Fibroblast of skin of left quadriceps (primary cell): ENCODE measurements around the gene PLEKHA6.

ENCODE experiments used
- DNase-seq, 2 experiments: peaks; one replicate each; pipeline ENCODE4 v3.0.0-alpha.2; 2013; ENCODE audit warnings: low read depth in 2 of 2

Gene PLEKHA6

DNA sequence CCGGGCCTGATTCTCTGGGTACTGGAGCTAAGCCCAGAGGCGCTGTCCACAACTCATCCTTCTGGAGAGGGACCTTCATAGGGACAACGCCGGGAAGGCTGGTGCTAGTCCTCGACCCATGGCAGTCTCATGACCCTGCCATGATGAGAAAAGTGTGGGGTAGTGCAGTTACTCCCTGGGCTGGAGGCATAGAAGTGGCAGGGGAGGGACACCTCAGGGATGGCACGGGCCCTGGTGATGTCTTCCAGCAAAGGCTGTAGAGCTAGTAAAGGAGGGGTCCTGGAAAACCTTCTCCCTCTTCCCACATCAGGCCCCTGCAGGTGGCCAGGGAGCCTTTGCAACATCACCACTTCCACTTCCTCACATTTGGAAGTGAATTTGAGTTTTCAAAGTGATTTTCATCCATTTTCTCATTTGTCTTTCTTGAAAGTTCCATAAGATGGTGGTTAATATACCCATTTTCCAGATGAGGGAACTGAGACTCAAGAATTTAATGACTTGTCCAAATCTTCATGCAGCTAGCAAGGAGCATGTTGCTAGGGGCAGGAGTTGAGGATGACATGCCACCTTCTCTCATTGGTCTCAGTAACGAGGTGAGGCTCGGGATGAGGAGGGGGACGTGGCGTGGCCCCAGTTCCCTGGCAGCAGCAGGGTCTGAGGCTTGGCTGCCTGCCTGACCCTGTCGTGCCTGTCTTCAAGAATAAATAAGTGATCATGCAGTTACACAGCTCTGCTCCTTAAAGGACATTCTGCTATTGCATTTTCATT lies 142.7 kb downstream of the PLEKHA6 start:
- no peak for DNase-seq

DNA sequence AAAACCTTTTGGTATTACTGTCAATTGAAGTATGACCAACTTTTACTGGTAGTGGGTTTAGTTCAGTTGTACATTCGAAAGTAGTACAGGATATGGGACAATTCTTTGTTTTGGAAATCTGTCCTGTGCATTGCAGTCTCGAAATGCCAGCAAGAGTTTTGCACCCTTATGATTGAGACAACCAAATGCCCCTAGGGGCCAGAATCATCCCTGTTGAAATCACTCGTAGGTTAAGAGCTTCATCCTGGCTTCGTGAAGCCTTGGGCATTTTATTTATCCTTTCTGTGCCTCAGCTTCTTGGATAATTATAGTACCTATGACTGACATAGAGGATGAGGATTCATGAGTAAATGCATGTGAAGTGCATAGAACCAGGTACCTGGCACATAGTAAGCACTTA lies 143.5 kb downstream of the PLEKHA6 start:
- DNase-seq, result no peak

DNA sequence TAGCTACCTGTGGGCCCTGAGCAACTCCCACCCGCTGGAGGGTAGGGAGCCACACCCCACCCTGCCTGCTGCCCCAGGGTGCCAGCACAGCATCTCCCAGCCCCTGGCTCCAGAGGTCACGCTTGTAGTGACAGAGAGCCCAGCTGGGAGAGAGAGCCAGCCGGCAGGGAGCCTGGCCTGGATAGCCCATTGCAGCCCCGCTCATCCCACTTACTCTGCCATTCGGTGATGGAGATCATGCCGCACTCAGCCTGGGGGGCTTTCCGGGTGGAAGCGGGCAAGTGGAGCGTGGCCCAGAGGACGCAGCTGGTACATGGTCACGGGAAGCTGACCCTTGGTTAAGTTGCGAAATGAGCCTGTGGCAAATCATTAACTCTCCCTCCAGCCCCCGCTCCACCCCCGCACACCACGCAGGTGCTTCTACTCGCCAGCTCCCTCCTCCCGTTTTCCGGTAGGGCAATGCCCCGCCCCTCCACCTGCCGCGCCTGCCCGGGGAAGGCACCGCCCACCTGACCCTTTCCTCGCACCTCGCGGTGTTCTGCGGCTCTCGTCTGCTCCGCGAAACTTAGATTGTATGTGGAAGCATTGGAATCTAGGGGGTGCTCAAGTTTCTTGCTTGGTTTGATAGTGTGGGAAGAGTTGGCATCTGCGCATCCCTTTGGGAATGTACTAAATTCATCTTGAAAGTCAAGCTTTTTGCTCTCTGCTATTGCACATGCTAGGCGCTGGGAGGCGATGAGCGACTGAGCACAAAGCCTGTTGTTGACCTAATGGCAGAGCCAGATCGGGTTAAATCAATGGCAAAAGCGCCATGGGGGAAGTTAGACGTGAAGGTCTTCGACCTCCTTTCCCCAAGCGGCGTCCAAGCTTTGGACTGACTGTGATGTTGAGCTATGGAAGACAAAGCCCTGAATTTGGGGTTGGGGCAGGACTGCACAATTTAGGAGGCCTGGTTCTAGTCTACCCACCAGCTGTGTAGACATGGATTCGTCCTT lies 145.8 kb downstream of the PLEKHA6 start, which contains the start of gene GOLT1A:
TSS of gene GOLT1A (minus strand) at position 321 of the 995 bp plus-strand sequence. CDS start at position 239, 82 bp downstream.
- DNase-seq, result peak; percentile 54 to 65

DNA sequence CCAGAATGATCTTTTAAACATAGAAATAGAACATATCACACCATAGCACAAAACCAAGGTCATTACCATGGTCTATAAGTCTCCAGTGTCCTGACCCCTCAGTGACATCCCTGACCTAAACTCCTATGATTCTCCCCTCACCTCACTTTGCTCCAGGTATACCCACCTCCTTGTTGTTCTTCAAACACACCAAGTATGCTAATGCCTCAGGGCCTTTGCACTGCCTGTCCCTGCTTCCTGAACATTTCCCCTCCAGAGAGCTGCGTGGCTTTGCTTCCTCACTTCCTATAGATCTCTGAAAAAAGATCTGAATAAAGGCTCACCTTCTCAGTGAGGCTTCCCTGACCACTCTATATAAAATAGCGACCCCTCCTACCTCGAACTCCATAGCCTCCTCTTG lies 147.0 kb downstream of the PLEKHA6 start:
- DNase-seq, result no peak

DNA sequence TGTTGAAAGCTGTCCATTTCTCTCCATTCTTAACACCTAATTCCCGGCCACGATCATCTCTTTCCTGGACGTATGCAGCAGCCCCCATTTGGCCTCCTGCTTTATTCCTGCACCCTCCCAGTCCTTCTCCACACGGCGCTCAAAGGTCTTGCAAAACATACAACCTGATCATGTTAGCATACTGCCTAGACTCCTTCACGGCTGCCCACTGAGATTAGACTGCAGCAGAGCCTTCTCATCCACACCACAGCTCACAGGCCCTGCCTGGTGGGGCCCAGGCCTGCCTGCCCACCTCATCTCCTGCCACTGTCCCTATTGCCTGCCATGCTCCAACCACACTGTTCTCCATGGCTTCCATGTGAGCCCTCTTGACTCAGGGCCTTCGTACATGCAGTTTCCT lies 148.7 kb downstream of the PLEKHA6 start:
- DNase-seq, result no peak

DNA sequence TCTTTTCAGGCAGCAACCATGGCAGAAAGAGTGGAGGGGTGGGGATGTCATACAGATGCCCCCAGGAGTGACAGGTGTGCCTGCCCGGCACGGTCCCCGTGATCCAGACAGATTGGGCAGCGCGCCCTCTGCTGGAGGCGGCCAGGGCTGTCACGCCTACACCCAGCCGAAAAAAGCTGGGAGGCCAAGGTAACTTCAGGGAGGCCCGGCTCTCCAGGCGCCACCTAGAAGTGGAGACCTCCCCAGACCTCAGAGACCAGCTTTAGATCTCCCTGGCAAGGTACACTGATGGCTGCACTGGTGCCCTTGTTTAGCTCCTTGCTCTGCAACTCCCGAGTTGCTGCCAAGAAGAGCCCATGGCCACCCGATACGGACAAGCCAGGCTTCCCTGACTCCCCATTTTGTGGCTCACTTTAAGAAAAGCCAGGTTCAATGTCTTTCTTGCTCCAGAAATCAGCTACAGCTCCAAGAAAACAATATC lies 152.6 kb downstream of the PLEKHA6 start:
- DNase-seq, result no peak

DNA sequence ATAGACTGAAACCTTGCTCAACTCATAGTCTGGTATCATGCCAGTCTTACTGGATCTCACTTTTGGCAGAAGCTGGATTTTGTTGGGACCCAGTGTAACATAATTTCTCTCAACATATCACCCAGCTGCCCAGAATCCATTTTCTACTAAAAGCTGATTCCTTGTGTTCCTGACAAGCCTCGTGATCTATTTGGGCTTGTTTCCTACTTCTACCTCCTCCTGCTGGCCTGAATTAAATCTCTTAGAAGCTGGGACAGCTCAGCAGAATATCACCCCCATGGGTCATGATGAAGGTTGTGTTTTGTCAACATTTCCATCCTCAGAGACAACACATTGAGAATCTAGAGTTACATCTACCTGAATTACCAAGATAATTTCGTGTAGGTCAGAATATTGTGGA lies 153.6 kb downstream of the PLEKHA6 start:
- no peak for DNase-seq

DNA sequence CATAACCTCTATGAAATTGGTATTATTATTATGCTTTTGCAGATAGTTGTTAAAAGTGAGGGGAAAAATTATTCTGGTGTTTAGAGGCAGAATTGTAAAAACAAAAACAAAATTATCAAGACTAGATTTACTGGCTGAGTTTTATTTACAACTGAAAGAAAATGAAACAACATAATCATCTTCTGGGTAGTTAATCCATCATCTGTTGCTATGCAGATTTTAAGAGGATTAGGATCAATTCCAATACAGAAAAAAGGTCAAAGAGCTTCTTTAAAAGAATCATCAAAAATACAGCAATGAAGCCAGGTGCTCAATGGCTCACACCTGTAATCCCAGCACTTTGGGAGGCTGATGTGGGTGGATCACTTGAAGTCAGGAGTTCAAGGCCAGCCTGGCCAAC lies 154.2 kb downstream of the PLEKHA6 start:
- no peak for DNase-seq

DNA sequence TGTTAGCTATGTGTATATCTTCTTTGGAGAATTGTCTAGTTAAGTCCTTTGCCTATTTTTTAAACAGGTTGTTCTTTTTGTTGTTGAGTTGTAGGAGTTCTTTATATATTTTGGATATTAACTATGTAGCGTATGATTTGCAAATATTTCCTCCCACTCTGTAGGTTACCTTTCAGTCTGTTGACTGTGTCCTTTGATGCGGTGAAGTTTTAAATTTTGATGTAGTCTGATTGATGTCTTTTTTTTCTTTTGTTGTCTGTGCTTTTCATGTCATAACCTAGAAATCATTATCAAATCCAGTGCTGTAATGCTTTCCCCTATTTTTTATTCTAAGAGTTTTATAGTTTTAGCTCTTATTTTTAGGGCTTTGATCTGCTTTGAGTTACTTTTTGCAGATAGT lies 154.8 kb downstream of the PLEKHA6 start:
- DNase-seq, result no peak

DNA sequence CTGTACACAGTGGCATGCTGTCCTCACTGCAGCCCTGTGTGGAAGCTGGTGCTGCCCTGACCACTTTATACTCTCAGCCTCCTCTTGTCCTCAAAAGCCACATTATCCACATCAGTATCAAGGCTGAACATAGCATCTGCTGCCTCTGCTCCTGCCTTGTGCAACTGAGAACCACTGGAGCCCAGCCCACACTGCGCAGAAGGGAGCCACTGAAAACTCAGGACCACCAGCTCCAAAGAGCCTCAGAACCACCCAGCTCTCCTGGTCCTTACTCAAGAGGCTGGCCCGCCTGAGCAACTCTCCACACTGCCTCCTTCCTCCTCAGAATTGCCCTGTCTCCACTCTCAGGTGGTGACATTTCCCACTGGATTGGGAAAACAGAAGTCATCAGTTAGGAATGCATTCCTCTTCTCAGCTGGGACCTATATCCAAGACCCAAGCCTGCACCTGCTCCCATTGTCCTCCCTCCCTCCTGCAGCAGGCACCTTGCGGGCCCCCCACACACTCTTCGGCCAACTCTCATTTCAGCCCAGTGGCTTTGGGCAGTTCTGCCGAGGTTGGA lies 156.4 kb downstream of the PLEKHA6 start:
- DNase-seq, result no peak

DNA sequence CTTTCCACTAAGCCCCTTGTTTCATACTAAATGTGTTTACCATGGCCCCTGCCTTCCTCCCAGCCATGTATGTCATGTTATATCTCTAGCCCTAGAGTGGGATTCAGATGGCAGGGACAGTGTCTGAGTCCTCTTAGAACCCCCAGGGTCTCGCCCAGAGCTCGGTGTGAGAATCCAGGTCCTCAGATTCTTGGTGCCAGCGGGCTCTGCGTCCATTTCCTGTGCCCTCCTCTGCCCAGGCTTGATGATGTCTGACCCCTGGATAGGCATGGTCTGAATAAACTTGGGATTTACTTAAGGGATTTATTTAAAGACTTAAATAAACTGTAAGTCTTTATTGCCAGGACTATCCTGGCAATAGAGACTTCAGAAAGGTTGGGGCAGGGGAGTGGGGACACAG lies 157.2 kb downstream of the PLEKHA6 start:
- no peak for DNase-seq

DNA sequence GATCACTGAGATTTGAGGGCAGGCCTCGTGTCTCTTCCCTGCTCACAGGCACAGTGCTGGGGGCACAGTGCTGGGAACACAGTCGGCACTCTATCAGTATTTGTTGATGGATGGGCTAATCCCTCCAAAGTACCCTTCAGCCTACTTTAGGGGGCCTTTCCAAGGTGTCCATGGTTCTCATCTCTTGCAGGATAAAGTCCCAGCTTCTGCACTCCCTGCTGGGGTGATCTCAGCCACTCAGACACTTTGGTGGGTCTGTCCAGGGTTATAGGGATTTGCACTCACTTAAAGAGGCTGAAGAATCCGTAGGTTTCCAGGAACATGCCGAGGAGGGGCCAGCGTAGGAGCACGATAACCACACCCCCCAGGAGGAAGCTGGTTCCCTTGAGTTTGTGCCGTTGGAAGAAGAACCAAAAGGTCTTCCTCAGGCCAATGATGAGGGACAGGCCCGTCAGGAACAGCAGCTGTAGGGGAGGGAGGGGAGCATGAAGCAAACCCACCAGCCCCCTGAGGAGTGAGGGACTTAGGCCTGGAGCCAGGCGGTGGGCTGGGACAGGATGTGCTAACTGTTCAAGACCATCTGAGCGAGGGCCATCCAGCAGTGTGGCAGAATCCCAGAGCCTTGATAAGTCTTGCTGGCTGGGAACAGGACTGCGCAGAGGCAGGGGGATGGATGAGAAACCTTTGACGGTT lies 158.2 kb downstream of the PLEKHA6 start:
- DNase-seq, result no peak

DNA sequence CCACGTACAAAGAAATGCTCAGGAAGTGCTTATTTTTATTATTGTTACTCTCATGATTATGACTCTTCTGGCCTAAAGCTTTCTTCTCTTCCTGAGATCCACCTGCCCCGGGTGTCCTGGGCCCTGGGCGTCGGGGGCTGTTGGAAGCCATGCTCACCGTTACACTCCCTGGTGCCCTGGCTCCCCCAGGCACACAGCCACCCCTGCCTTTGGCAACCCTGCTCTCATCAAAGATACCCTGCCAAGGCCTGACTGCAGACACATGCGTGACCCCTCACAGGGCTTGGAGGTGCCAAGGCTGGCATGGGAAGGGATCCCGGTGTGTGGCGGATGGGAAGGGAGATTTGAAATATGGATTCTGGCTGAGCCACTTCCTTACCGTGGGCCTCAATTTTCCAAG lies 160.2 kb downstream of the PLEKHA6 start:
- no peak for DNase-seq

DNA sequence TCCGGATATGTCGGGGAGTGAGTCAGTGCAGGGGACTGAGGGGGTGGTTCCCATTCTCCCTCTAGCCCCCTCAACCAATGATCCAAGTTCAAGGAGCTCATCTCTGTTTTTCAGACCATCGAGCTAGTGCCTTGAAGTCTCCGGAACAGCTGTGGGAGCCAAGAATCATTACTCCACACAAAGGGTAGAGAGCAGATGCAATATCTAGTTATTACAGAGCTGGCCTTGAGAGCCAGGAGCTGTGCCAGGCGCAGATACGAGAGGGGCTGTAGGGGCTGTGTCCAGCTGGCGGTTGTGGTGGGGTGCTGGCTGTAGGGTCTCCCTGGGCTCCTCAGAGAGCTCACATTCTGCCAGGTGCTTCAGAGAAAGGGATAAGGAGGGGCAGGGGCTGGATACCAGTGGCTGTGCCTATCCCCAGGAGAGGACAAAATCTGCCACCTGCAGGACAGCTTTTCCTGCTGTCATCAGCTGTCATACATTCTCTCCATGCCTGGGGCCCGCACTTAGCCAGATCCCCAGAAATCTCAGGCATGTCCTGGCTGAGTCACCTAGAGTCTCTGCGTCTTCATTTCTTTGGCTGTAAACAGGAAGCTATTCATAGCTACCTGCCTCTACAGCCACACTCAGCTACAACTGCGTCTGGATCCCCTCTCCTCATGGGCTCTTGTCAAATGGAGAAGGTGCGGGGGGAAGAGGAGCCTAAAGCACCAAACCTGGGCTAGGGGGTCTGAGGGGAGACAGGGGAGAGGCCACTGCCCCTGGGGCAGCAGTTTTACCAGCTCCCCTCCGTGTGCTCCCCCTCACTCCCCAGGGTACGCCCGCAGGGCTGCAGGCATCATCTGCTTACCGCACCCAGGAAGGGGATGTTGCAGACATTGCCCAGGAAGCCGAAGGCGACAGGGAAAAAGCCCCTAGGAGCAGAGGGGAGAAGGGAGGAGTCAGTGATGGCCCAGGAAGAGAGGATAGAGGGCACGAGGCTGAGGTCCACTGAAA lies 161.1 kb downstream of the PLEKHA6 start:
- peak in 1 of 2 experiments; percentile 30 for DNase-seq

DNA sequence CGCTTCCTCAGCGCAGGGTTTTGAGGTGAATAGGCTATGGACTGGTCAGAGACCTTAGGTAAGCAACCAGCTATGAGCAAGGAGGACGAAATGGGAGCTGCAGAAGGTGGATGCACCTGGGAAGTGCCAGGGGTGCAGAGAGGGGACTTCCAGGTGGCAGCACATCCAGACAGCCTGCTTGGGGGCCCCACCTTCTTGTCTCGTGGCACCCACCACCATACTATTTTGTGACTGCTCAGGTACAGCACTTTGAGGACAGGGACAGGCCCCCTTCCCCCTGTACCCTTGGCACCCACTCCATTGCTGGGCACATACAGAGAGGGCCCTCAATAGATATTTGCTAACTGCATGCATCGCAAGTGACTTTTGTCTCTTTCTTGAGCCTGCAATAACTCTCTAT lies 162.7 kb downstream of the PLEKHA6 start:
- DNase-seq, result no peak

DNA sequence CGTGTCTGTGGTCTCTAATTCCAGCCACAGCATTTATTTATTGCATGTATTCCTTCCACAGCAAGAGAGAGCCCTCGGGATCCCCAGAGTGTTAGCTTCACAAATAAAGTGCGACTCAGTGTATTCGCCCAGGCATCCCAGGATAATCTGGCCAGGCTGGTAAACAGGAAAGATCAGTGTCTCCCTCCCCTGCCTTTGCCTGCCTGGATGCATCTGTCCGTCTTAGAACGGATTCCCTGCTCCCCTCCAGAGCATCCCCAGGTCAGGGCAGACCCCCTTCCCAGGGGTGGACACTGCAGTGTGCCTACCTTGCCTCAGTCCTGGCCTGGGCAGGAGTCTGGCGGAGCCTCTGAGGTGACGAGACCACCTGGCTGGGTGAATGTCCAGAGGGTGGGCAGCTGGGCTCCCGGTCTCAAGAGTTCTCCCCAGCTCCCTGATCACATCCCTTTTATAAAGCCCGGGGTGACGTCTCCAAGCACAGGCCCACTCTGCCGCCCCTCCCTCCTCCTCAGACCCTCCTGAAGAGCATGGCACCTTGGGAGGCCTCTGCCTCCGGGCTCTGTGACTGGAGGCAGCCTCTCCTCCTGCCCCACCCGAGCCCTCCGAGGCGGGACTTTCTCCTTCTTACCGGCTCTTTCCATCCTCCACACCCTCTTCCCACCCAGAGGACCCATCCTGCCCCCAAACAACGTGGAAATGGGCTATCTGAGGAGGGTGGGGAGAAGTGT lies 163.5 kb downstream of the PLEKHA6 start, which contains the start of gene KISS1:
TSS of gene KISS1 (minus strand) at position 424 of the 728 bp plus-strand sequence. CDS start 3,615 bp downstream, outside the sequence.
- DNase-seq, result no peak

DNA sequence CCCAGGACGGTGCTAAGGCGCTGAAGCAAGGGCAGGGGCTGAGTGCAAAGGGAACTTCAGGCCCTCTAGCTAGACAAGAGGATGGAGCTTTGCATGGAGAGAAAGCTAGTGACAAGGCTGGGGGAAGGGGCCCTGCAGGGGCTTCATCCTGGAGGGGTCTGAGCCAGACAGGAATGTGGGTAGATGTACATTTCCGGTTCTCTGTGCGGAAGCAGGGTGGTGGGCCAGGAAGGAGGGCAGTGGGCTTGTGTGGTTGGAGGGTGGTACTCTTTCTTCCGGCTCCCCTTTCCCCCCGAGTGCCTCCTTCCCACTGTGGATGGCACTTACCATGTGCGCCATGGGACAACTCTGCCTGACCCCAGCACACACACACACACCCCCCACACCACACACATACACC lies 165.0 kb downstream of the PLEKHA6 start:
- no peak for DNase-seq

DNA sequence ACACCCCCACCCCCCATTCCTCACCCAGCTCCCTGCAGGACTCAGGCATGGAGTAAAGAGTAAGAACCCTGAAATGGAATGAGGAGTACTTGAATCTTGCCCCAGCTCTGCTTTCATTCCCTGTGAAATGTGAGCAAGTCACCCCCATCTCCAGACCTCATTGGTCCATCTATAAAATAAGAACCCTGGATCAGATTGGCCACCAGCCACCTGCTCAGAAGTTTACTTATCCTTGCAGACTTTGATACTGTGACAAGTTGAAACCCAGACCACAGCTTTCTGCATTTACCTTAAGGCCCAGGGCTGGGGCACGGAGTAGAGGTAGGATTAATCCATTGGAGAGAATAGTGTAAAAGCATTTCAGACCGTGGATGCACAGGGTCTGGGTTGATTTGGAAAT lies 165.6 kb downstream of the PLEKHA6 start:
- no peak for DNase-seq

DNA sequence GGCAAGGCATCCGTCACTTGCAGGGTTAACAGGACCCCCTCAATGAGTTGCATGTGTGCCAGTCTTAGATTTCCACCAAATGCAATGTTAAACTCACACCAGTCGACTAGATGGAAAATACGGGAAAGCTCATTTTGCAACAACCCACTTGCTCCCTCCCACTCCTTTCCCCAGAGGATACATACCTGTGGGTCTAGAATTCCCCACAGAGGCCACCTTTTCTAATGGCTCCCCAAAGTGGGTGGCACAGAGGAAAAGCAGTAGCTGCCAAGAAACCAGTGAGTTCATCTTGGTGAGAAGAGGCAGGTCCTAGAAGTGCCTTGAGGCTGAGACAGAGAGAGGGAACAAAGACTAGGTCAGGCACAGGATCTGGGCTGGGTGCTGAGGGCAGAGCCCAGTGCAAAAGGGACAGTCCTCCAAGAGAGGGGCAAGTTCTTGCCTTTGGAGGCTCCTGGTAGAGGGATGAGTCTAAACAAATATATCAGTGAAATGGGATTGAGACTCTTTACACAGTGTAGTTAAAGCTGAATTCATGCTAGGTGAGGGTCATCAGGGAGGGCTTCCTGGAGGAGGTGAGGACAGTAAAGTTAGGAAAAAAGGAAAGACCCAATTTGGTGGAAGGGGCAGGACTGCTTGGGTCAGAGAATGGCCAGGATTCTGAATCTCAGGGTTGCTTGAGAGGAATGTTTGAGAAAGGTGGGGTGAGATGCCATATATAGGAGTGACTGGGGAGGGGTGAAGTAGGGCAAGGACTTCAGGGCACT lies 167.0 kb downstream of the PLEKHA6 start:
- DNase-seq, result no peak
